Neural cell (in vitro differentiated cells): ENCODE results near the gene RHOH. TPM values are rescaled to one million over a fixed set of nuclear protein-coding genes. Genes with fewer than 3 reads are reported as not detected.

Source experiments
- H2AFZ ChIP-seq: fragments of 200-600, 300-800 bp; sonication (generic), shearing (Covaris generic); 2 replicates; pipeline ENCODE4 v1.6.0; 2014; ENCODE audit warnings: low read depth, mild to moderate bottlenecking, antibody characterized with exemption, low read length, moderate library complexity
- H3F3A ChIP-seq: fragments of 200-600 bp; shearing (Covaris generic); 2 replicates; pipeline ENCODE4 v1.6.1; 2016; ENCODE audit warnings: mild to moderate bottlenecking, moderate library complexity, mixed read lengths, antibody characterized with exemption, low read length; ENCODE audit not compliant: insufficient read depth, poor library complexity, severe bottlenecking
- H3K27ac ChIP-seq: fragments of 200-600, 300-800 bp; sonication (generic), shearing (Covaris generic); 2 replicates; pipeline ENCODE4 v1.5.1; 2014; ENCODE audit warnings: mild to moderate bottlenecking, low read length, moderate library complexity
- H3K27me3 ChIP-seq: fragments of 300-800, 200-600 bp; sonication (generic), shearing (Covaris generic); 2 replicates; pipeline ENCODE4 v1.6.0; 2014; ENCODE audit warnings: mild to moderate bottlenecking, low read depth, low read length, moderate library complexity; ENCODE audit not compliant: insufficient read depth
- H3K36me3 ChIP-seq: fragments of 300-800, 200-600 bp; sonication (generic), shearing (Covaris generic); 2 replicates; pipeline ENCODE4 v1.5.1; 2014; ENCODE audit warnings: mild to moderate bottlenecking, antibody characterized with exemption, low read length, moderate library complexity; ENCODE audit not compliant: insufficient read depth
- H3K4me2 ChIP-seq: fragments of 300-800, 200-600 bp; sonication (generic), shearing (Covaris generic); 2 replicates; pipeline ENCODE4 v1.6.0; 2014; ENCODE audit warnings: mild to moderate bottlenecking, low read length
- H3K4me3 ChIP-seq: fragments of 300-800, 200-600 bp; sonication (generic), shearing (Covaris generic); 2 replicates; pipeline ENCODE4 v1.5.1; 2014; ENCODE audit warnings: mild to moderate bottlenecking, low read length, moderate library complexity
- H3K79me2 ChIP-seq: fragments of 200-600 bp; shearing (Covaris generic); replicated peaks from 2 replicates; pipeline ENCODE4 v1.6.0; 2014; ENCODE audit warnings: mild to moderate bottlenecking, low read length, moderate library complexity; ENCODE audit not compliant: insufficient read depth
- H3K9ac ChIP-seq: fragments of 300-800, 200-600 bp; sonication (generic), shearing (Covaris generic); 2 replicates; pipeline ENCODE4 v1.6.1; 2016; ENCODE audit warnings: mild to moderate bottlenecking, low read length, mixed read lengths
- H3K9me2 ChIP-seq: fragments of 200-600 bp; shearing (Covaris generic); 2 replicates; pipeline ENCODE4 v1.6.1; 2016; ENCODE audit warnings: mild to moderate bottlenecking, low read length, mixed read lengths; ENCODE audit not compliant: insufficient read depth
- H3K9me3 ChIP-seq: fragments of 200-600, 300-800 bp; sonication (generic), shearing (Covaris generic); 2 replicates; pipeline ENCODE4 v1.6.1; 2016; ENCODE audit warnings: mild to moderate bottlenecking, mixed run types, low read length, moderate library complexity, mixed read lengths
- H4K20me1 ChIP-seq: fragments of 200-600 bp; shearing (Covaris generic); 2 replicates; pipeline ENCODE4 v1.6.1; 2016; ENCODE audit warnings: mild to moderate bottlenecking, mixed run types; ENCODE audit not compliant: insufficient read depth
- CTCF ChIP-seq: fragments of 450-650 bp; IDR thresholded peaks from 2 replicates; pipeline ENCODE4 v1.5.1; 2014; ENCODE audit warnings: antibody characterized with exemption, mild to moderate bottlenecking, moderate library complexity; ENCODE audit not compliant: poor library complexity, severe bottlenecking
- EP300 ChIP-seq: fragments of 450-650 bp; conservative IDR thresholded peaks from 2 replicates; pipeline ENCODE4 v1.6.1; 2014; ENCODE audit warnings: antibody characterized with exemption, mild to moderate bottlenecking, moderate library complexity; ENCODE audit not compliant: poor library complexity, severe bottlenecking
- EZH2 ChIP-seq: fragments of 200-600, 300-800 bp; shearing (Covaris generic), sonication (generic); IDR thresholded peaks from 2 replicates; pipeline ENCODE4 v1.6.1; 2014; ENCODE audit warnings: antibody characterized with exemption, low read length, borderline replicate concordance, mild to moderate bottlenecking; ENCODE audit not compliant: insufficient read depth, poor library complexity, severe bottlenecking
- MXI1 ChIP-seq: fragments of 450-650 bp; conservative IDR thresholded peaks from 2 replicates; pipeline ENCODE4 v1.6.1; 2014; ENCODE audit warnings: antibody characterized with exemption, mild to moderate bottlenecking; ENCODE audit not compliant: poor library complexity, severe bottlenecking
- POLR2AphosphoS5 ChIP-seq: IDR thresholded peaks from 2 replicates; pipeline ENCODE4 v1.6.1; 2012
- RAD21 ChIP-seq: fragments of 450-650 bp; conservative IDR thresholded peaks from 2 replicates; pipeline ENCODE4 v1.6.1; 2014; ENCODE audit warnings: antibody characterized with exemption, mild to moderate bottlenecking, moderate library complexity
- REST ChIP-seq: IDR thresholded peaks from 2 replicates; pipeline ENCODE4 v1.6.1; 2012; ENCODE audit warnings: borderline replicate concordance
- SMC3 ChIP-seq: fragments of 450-650 bp; conservative IDR thresholded peaks from 2 replicates; pipeline ENCODE4 v1.6.1; 2014; ENCODE audit warnings: antibody characterized with exemption, mild to moderate bottlenecking, moderate library complexity; ENCODE audit not compliant: poor library complexity
- TAF1 ChIP-seq: IDR thresholded peaks from 2 replicates; pipeline ENCODE4 v1.6.1; 2012; ENCODE audit warnings: low read depth
- polyA plus RNA-seq: library from polyadenylated mRNA; depleted of rRNA; stranded (reverse); fragments of >200 nt; gene quantifications from 2 replicates; pipeline ENCODE4 v1.2.3, GENCODE V29; 2014

Gene RHOH
- polyA plus RNA-seq, 1 donor from 2014 or later: not detected

GRCh38 chr4:40168070-40168469 lies 28.8 kb upstream of the RHOH start:
- Histone ChIP-seq H3K27me3 (no peaks in the 10 kb centered on the region), H4K20me1 (no peaks in the 10 kb centered on the region), H3K4me2 (no peak overlapping the region), H3K27ac (no peak overlapping the region), H3K36me3 (peaks cover 8% of the 10 kb centered on the region), H3K79me2 (no peaks in the 10 kb centered on the region), H3K9ac (no peak overlapping the region), H2AFZ (no peak overlapping the region), H3K4me3 (no peak overlapping the region), H3F3A (no peaks in the 10 kb centered on the region), H3K9me2 (no peaks in the 10 kb centered on the region), H3K9me3 (no peaks in the 10 kb centered on the region)
- TF ChIP-seq CTCF (no peak), MXI1 (no peak), SMC3 (no peak), POLR2AphosphoS5 (no peak), RAD21 (no peak), EZH2 (no peak), EP300 (no peak), TAF1 (no peak), REST (no peak)

- Histone ChIP-seq H3K4me2 (no peak overlapping the region), H3K9ac (no peak overlapping the region), H4K20me1 (no peaks in the 10 kb centered on the region), H3F3A (no peaks in the 10 kb centered on the region), H3K9me2 (no peaks in the 10 kb centered on the region), H3K79me2 (no peaks in the 10 kb centered on the region), H3K27ac (no peak overlapping the region), H3K27me3 (no peaks in the 10 kb centered on the region), H3K36me3 (peaks cover 6% of the 10 kb centered on the region), H2AFZ (no peak overlapping the region), H3K4me3 (no peak overlapping the region), H3K9me3 (no peaks in the 10 kb centered on the region)
- TF ChIP-seq EP300: no peak
- TF ChIP-seq POLR2AphosphoS5: no peak
- TF ChIP-seq RAD21: no peak
- TF ChIP-seq CTCF: no peak
Observed at GRCh38 chr4:40170588-40170987, 26.2 kb upstream of the RHOH start.
